Gastrocnemius medialis (tissue), 4 donors: ENCODE measurements around the gene TRIM7. TPM values are rescaled to one million over a fixed set of nuclear protein-coding genes. Genes with fewer than 3 reads are reported as not detected.

Source experiments
- ATAC-seq, 2 donors: fragments of 150-250 bp; one replicate each; pipeline ENCODE4 v1.9.1; 2016
- DNase-seq, 2 donors: peaks; one replicate each; pipeline ENCODE4 v3.0.0-alpha.2; 2019
- H3K27ac ChIP-seq, 4 donors: fragments of 200-600 bp; sonication (generic); 1 replicate in 1 of 4; 2 replicates in 3 of 4; pipeline ENCODE4 v1.5.1; 2016 to 2018; ENCODE audit warnings: mild to moderate bottlenecking in 2 of 4, moderate library complexity in 1 of 4
- H3K27me3 ChIP-seq, 3 donors: fragments of 200-600 bp; sonication (generic) in 2 of 3; 1 replicate in 1 of 3; 2 replicates in 2 of 3; pipeline versions ENCODE4 v1.5.1 to v1.6.0; 2016 to 2019; ENCODE audit warnings: mild to moderate bottlenecking in 1 of 3, moderate library complexity in 1 of 3
- H3K36me3 ChIP-seq, 2 donors: fragments of 200-600 bp; sonication (generic) in 1 of 2; one replicate each; pipeline ENCODE4 v1.5.1; 2017 to 2018
- H3K4me1 ChIP-seq, 2 donors: fragments of 200-600 bp; sonication (generic) in 1 of 2; one replicate each; pipeline ENCODE4 v1.5.1; 2016 to 2017; ENCODE audit warnings: mild to moderate bottlenecking in 2 of 2
- H3K4me3 ChIP-seq, 4 donors: fragments of 200-600 bp; sonication (generic) in 3 of 4; 1 replicate in 1 of 4; 2 replicates in 3 of 4; pipeline ENCODE4 v1.5.1; 2016 to 2019; ENCODE audit warnings: mild to moderate bottlenecking in 2 of 4
- H3K9me3 ChIP-seq, 3 donors: fragments of 200-600 bp; sonication (generic) in 2 of 3; 1 replicate in 1 of 3; 2 replicates in 2 of 3; pipeline ENCODE4 v1.5.1; 2016 to 2019
- CTCF ChIP-seq, 5 experiments: fragments of 450-650 bp in 3 of 5; fragments of 200-600 bp in 2 of 5; sonication (generic) in 2 of 5; IDR thresholded peaks in 4 of 5; conservative IDR thresholded peaks in 1 of 5; 1 replicate in 4 of 5; 2 replicates in 1 of 5; pipeline ENCODE4 v1.5.1; 2016 to 2019; ENCODE audit warnings: antibody characterized with exemption in 5 of 5, mild to moderate bottlenecking in 3 of 5, moderate library complexity in 3 of 5
- POLR2A ChIP-seq, 2 donors: fragments of 450-650 bp; IDR thresholded peaks; one replicate each; pipeline ENCODE4 v1.6.1; 2017; ENCODE audit warnings: antibody characterized with exemption in 2 of 2, mild to moderate bottlenecking in 2 of 2, moderate library complexity in 2 of 2
- in situ Hi-C, 4 donors: fragments of 200-750 bp; cut with MboI; loops; one replicate each; pipeline versions ENCODE4 v1.15.0 to v1.8.0; 2017; ENCODE audit warnings: low sequenced_read_pairs in 4 of 4
- intact Hi-C: fragments of 100-400 bp; cut with DNase I; formaldehyde crosslinking; loops from one replicate; pipeline ENCODE4 v1.15.1; 2023; ENCODE audit warnings: low total_unique reads
- total RNA-seq, 4 donors: library from RNA; depleted of rRNA; stranded (reverse); fragments of >200 nt; gene quantifications; one replicate each; pipeline versions ENCODE4 v1.1.0 to v1.2.3, GENCODE V29; 2016

The TRIM7 gene
- total RNA-seq, 4 donors from 2014 or later, result 27.9 to 58.4 (median 47.1) TPM

DNA sequence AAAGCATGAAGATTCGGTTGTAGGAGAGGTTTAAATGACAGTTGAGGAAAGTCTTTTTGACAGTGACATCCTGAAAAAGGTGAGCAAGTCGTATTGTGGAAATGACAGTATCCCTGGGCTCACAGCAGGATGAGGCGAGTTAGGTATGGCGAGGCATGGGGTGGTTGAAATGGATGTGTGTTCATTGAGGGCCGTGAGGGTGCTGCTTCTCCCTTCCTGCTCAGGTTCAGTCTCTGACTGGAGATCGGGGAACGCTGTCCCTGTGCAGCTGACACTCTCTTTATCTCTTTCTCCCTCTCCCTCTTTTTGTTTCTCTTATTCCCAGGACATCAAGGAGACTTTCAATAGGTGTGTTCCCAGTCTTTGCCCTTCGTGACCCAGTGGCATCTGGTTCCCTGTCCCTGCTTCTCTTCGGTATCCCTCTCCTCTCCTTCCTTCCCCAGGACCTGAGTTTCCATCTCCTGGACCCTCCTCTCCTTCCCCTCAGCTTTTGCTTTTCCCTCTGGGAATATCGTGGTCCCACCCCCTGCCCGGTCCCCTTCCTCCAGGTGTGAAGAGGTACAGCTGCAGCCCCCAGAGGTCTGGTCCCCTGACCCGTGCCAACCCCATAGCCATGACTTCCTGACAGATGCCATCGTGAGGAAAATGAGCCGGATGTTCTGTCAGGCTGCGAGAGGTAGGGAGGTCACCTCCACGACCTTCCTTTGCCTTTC lies 28.2 kb upstream of the TRIM7 start:
- Histone ChIP-seq H3K27ac (no peak overlapping the region), H3K9me3 (no peaks in the 10 kb centered on the region), H3K36me3 (peaks cover 6 to 72% of the 10 kb centered on the region in 2 donors), H3K4me1 (no peaks in the 10 kb centered on the region), H3K27me3 (no peaks in the 10 kb centered on the region), H3K4me3 (no peak overlapping the region)
- intact Hi-C loops, result no loop called here
- DNase-seq (no peak), ATAC-seq (no peak)
- in situ Hi-C loops, result no loop called here
- TF ChIP-seq CTCF (IDR thresholded peaks at IDR 0.05 in 4 of 5, conservative IDR thresholded peaks at IDR 0.05 in 1 of 5) (no peak), POLR2A (IDR thresholded peaks at IDR 0.05) (no peak)

- peak in 1 of 2 donors; percentile 18 for ATAC-seq
- no peak overlapping the region for H3K27ac ChIP-seq
- no peaks in the 10 kb centered on the region for H3K27me3 ChIP-seq
- intact Hi-C loops, result no loop called here
- H3K4me1 ChIP-seq, result no peaks in the 10 kb centered on the region
- no peaks in the 10 kb centered on the region for H3K9me3 ChIP-seq
- in situ Hi-C loops, result no loop called here
- peak in 1 of 2 donors; percentile 44 for DNase-seq
- no peak overlapping the region for H3K4me3 ChIP-seq
- TF ChIP-seq POLR2A (IDR thresholded peaks at IDR 0.05), result no peak
- TF ChIP-seq CTCF (IDR thresholded peaks at IDR 0.05 in 4 of 5, conservative IDR thresholded peaks at IDR 0.05 in 1 of 5), result no peak
- H3K36me3 ChIP-seq, result peaks cover 6 to 65% of the 10 kb centered on the region in 2 donors
Observed at GRCh38 chr5:181232593-181232992, 27.6 kb upstream of the TRIM7 start.

DNA sequence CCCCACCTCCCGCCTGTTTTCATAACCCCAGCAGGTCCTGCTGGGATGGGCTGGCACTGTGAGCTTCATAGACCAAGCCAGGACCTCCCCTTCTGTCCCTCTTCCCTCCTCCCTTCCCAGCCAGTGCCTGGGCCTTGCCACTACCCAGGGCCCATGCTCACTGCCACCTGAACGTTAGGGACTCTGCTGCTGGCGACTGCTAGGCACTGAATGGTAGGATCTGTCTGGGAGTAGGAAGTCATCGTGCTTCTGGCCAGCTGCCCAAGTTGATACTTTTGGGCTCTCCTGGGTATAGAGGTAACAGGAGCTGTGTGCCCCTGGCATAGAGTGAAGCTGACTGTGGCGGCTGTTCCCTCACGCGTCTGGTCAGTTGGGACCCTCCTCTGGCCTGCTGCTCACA lies 26.4 kb upstream of the TRIM7 start:
- no peak overlapping the region for H3K27ac ChIP-seq

DNA sequence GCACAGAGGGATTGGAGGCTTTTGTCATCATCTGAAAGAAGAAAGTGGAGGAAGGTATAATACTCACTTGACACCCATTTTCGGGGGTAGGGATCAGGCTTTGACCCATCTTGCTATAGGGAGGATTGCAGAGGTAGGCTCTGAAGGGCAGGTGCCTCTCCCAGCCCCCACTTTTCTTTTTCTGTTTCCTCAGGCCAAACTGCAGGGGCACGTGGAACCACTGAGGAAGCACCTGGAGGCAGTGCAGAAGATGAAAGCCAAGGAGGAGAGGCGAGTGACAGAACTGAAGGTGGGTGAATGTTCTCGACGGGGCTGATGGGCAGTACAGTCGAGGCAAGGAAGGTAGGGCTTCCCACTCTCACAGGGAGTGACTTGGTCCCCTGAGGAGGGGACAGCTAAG lies 25.6 kb upstream of the TRIM7 start:
- intact Hi-C loops (no loop called here), in situ Hi-C loops (no loop called here)
- no peaks in the 10 kb centered on the region for H3K27me3 ChIP-seq
- H3K27ac ChIP-seq, result no peak overlapping the region
- peaks cover 11% of the 10 kb centered on the region in 2 donors for H3K4me1 ChIP-seq
- TF ChIP-seq CTCF (IDR thresholded peaks at IDR 0.05 in 4 of 5, conservative IDR thresholded peaks at IDR 0.05 in 1 of 5) (no peak), POLR2A (IDR thresholded peaks at IDR 0.05) (no peak)
- no peak for DNase-seq
- no peak overlapping the region for H3K4me3 ChIP-seq
- H3K36me3 ChIP-seq, result peaks cover 0 to 52% of the 10 kb centered on the region in 2 donors
- H3K9me3 ChIP-seq, result no peaks in the 10 kb centered on the region
- no peak for ATAC-seq

More for the DNA sequence above, 26.4 kb upstream of the TRIM7 start:
- peaks cover 2 to 3% of the 10 kb centered on the region in 2 donors for H3K4me1 ChIP-seq
- DNase-seq (no peak), ATAC-seq (no peak)
- intact Hi-C loops (no loop called here), in situ Hi-C loops (no loop called here)
- no peaks in the 10 kb centered on the region for H3K27me3 ChIP-seq
- TF ChIP-seq POLR2A (IDR thresholded peaks at IDR 0.05) (no peak), CTCF (IDR thresholded peaks at IDR 0.05 in 4 of 5, conservative IDR thresholded peaks at IDR 0.05 in 1 of 5) (no peak)
- no peak overlapping the region for H3K4me3 ChIP-seq
- H3K36me3 ChIP-seq, result peaks cover 0 to 60% of the 10 kb centered on the region in 2 donors
- no peaks in the 10 kb centered on the region for H3K9me3 ChIP-seq
